OCI-LY1 (cell line): ENCODE results near the gene SDR39U1.

Experiments used
- H2AFZ ChIP-seq: fragments of 200-600 bp; sonication (generic), shearing (Covaris generic); 2 replicates; pipeline ENCODE4 v1.6.0; 2014; ENCODE audit warnings: antibody characterized with exemption, mild to moderate bottlenecking, low read length
- H3F3A ChIP-seq: fragments of 200-600 bp; sonication (generic), shearing (Covaris generic); 2 replicates; pipeline ENCODE4 v1.6.0; 2014; ENCODE audit warnings: mild to moderate bottlenecking, antibody characterized with exemption, low read length, moderate library complexity; ENCODE audit not compliant: insufficient read depth
- H3K27ac ChIP-seq: fragments of 200-600 bp; sonication (generic); 2 replicates; pipeline ENCODE4 v1.5.1; 2014; ENCODE audit warnings: low read length, mixed run types, mild to moderate bottlenecking, low read depth; ENCODE audit not compliant: poor library complexity, severe bottlenecking
- H3K27me3 ChIP-seq: fragments of 200-600 bp; sonication (generic); 2 replicates; pipeline ENCODE4 v1.6.0; 2014; ENCODE audit warnings: antibody characterized with exemption, mild to moderate bottlenecking, low read length, moderate library complexity; ENCODE audit not compliant: insufficient read depth
- H3K36me3 ChIP-seq: fragments of 200-600 bp; sonication (generic); 2 replicates; pipeline ENCODE4 v1.6.1; 2014; ENCODE audit warnings: mild to moderate bottlenecking, antibody characterized with exemption, low read length, moderate library complexity, mixed read lengths; ENCODE audit not compliant: insufficient read depth
- H3K4me1 ChIP-seq: fragments of 200-600 bp; sonication (generic); 2 replicates; pipeline ENCODE4 v1.5.1; 2014; ENCODE audit warnings: mild to moderate bottlenecking, low read length, moderate library complexity; ENCODE audit not compliant: insufficient read depth, severe bottlenecking
- H3K4me2 ChIP-seq: fragments of 200-600 bp; sonication (generic), shearing (Covaris generic); 2 replicates; pipeline ENCODE4 v1.6.1; 2014; ENCODE audit warnings: low read length
- H3K4me3 ChIP-seq: fragments of 200-600 bp; sonication (generic); 2 replicates; pipeline ENCODE4 v1.5.1; 2014; ENCODE audit warnings: low read length, low read depth, mild to moderate bottlenecking, mixed read lengths; ENCODE audit not compliant: poor library complexity, severe bottlenecking
- H3K79me2 ChIP-seq: fragments of 200-600 bp; shearing (Covaris generic); 2 replicates; pipeline ENCODE4 v1.6.1; 2016; ENCODE audit warnings: mixed run types, low read length, mixed read lengths; ENCODE audit not compliant: insufficient read depth
- H3K9ac ChIP-seq: fragments of 200-600 bp; sonication (generic), shearing (Covaris generic); 2 replicates; pipeline ENCODE4 v1.6.1; 2014; ENCODE audit warnings: mild to moderate bottlenecking, low read length, mixed read lengths
- H3K9me2 ChIP-seq: fragments of 200-600 bp; sonication (generic), shearing (Covaris generic); 2 replicates; pipeline ENCODE4 v1.6.1; 2014; ENCODE audit warnings: low read depth, mild to moderate bottlenecking, low read length, mixed read lengths
- H3K9me3 ChIP-seq: fragments of 200-600 bp; shearing (Covaris generic); 2 replicates; pipeline ENCODE4 v1.6.1; 2014; ENCODE audit warnings: low read length, mixed read lengths
- H4K20me1 ChIP-seq: fragments of 200-600 bp; sonication (generic), shearing (Covaris generic); 2 replicates; pipeline ENCODE4 v1.6.0; 2016; ENCODE audit warnings: mild to moderate bottlenecking, low read length; ENCODE audit not compliant: insufficient read depth
- EZH2 ChIP-seq: fragments of 200-600 bp; sonication (generic), shearing (Covaris generic); IDR thresholded peaks from 2 replicates; pipeline ENCODE4 v1.8.0; 2017; ENCODE audit warnings: borderline replicate concordance, mixed run types, mild to moderate bottlenecking, antibody characterized with exemption, low read length, moderate library complexity, mixed read lengths
- TF ChIP-seq, protein P1 (sequence below): fragments of 200-600 bp; sonication (generic), shearing (Covaris generic); IDR thresholded peaks from 2 replicates; pipeline ENCODE4 v1.5.1; 2017; ENCODE audit warnings: mild to moderate bottlenecking, antibody characterized with exemption, low read length, moderate library complexity, mixed read lengths

Gene SDR39U1

DNA sequence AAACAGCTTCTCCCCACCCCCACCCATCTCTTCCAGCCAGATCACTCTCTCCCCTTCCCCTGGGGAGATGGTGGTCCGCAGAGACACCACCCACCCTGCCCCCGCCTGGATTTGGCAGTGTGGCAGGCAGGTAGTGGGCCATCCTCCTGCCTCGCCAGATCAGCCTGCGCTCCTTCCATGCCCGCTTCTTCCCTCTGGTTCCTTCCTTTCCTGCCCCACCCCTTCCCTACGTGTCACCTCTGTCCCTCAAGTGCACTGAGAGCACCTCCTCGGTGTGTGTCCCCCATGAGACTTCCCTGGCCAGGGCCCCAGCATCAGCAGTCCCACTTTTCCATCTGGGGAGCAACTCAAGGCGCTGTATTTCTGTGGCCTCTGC is 43.1 kb downstream of the SDR39U1 start:
- peak overlapping the region; percentile 63 for H3K4me3 ChIP-seq

GRCh38 chr14:24398653-24399446 is 43.7 kb downstream of the SDR39U1 start, which contains the start of gene NYNRIN:
Gene NYNRIN, plus strand, starts transcription at chr14:24399003. Its CDS starts 244 bp downstream, at chr14:24399247.
- no peak for TF ChIP-seq EZH2
- TF ChIP-seq, protein P1, sequence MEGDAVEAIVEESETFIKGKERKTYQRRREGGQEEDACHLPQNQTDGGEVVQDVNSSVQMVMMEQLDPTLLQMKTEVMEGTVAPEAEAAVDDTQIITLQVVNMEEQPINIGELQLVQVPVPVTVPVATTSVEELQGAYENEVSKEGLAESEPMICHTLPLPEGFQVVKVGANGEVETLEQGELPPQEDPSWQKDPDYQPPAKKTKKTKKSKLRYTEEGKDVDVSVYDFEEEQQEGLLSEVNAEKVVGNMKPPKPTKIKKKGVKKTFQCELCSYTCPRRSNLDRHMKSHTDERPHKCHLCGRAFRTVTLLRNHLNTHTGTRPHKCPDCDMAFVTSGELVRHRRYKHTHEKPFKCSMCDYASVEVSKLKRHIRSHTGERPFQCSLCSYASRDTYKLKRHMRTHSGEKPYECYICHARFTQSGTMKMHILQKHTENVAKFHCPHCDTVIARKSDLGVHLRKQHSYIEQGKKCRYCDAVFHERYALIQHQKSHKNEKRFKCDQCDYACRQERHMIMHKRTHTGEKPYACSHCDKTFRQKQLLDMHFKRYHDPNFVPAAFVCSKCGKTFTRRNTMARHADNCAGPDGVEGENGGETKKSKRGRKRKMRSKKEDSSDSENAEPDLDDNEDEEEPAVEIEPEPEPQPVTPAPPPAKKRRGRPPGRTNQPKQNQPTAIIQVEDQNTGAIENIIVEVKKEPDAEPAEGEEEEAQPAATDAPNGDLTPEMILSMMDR, result no peak
- H3K4me3 ChIP-seq, result peak within 1 kb of the TSS; percentile 63
- H4K20me1 ChIP-seq, result no peaks in the 10 kb centered on the region
- H3K36me3 ChIP-seq, result no peaks in the 10 kb centered on the region
- H3K4me1 ChIP-seq, result peaks cover 17% of the 10 kb centered on the region
- no peaks in the 10 kb centered on the region for H3K9me3 ChIP-seq
- no peaks in the 10 kb centered on the region for H3K9me2 ChIP-seq
- H3K27ac ChIP-seq, result no peak within 1 kb of the TSS
- no peaks in the 10 kb centered on the region for H3F3A ChIP-seq
- H3K4me2 ChIP-seq, result peak within 1 kb of the TSS; percentile 82
- H3K9ac ChIP-seq, result peak within 1 kb of the TSS; percentile 53; the same call in 1 of the 2 replicates
- H2AFZ ChIP-seq, result no peak within 1 kb of the TSS
- no peaks in the 10 kb centered on the region for H3K79me2 ChIP-seq
- no peaks in the 10 kb centered on the region for H3K27me3 ChIP-seq

More for the DNA sequence above, 43.1 kb downstream of the SDR39U1 start:
- Histone ChIP-seq H3F3A (no peaks in the 10 kb centered on the region), H3K79me2 (no peaks in the 10 kb centered on the region), H2AFZ (no peak overlapping the region), H3K9me2 (no peaks in the 10 kb centered on the region), H3K27ac (no peak overlapping the region), H3K36me3 (no peaks in the 10 kb centered on the region), H3K9me3 (no peaks in the 10 kb centered on the region), H3K4me2 (peak overlapping the region; percentile 82), H3K4me1 (peaks cover 12% of the 10 kb centered on the region), H3K9ac (peak overlapping the region; percentile 53; the same call in 1 of the 2 replicates), H3K27me3 (no peaks in the 10 kb centered on the region), H4K20me1 (no peaks in the 10 kb centered on the region)
- TF ChIP-seq EZH2, result no peak
- TF ChIP-seq, protein P1, result no peak

GRCh38 chr14:24398293-24398652 is 44.3 kb downstream of the SDR39U1 start:
- Histone ChIP-seq H3K9me2 (no peaks in the 10 kb centered on the region), H3K27me3 (no peaks in the 10 kb centered on the region), H3K4me3 (no peak overlapping the region), H3K4me1 (peaks cover 21% of the 10 kb centered on the region), H3K27ac (no peak overlapping the region), H3K36me3 (no peaks in the 10 kb centered on the region), H3K9me3 (no peaks in the 10 kb centered on the region), H3F3A (no peaks in the 10 kb centered on the region), H3K79me2 (no peaks in the 10 kb centered on the region), H2AFZ (no peak overlapping the region), H3K9ac (no peak overlapping the region), H3K4me2 (no peak overlapping the region), H4K20me1 (no peaks in the 10 kb centered on the region)
- TF ChIP-seq EZH2, result no peak
